KMS-11 (cell line): Measurements from ENCODE around the gene RSPRY1.

Experiments used
- H2AFZ ChIP-seq: fragments of 200-600 bp; sonication (generic); 2 replicates; pipeline ENCODE4 v1.6.1; 2016; ENCODE audit warnings: antibody characterized with exemption, mixed run types, low read depth
- H3K27ac ChIP-seq: fragments of 200-600 bp; sonication (generic); 2 replicates; pipeline ENCODE4 v1.6.1; 2016; ENCODE audit warnings: mild to moderate bottlenecking, mixed run types
- H3K27me3 ChIP-seq: fragments of 200-600 bp; sonication (generic); 2 replicates; pipeline ENCODE4 v1.6.1; 2017; ENCODE audit warnings: mild to moderate bottlenecking, low read depth, mixed run types, moderate library complexity; ENCODE audit not compliant: insufficient read depth
- H3K36me3 ChIP-seq: fragments of 200-600 bp; sonication (generic); 2 replicates; pipeline ENCODE4 v1.6.1; 2017; ENCODE audit warnings: mild to moderate bottlenecking, mixed run types; ENCODE audit not compliant: insufficient read depth
- H3K4me1 ChIP-seq: fragments of 200-600 bp; sonication (generic); 2 replicates; pipeline ENCODE4 v1.6.1; 2016; ENCODE audit warnings: mild to moderate bottlenecking, low read depth, mixed run types; ENCODE audit not compliant: poor library complexity, severe bottlenecking
- H3K4me2 ChIP-seq: fragments of 200-600 bp; sonication (generic); 2 replicates; pipeline ENCODE4 v1.7.0; 2016; ENCODE audit warnings: mild to moderate bottlenecking, mixed run types
- H3K4me3 ChIP-seq: fragments of 200-600 bp; sonication (generic); IDR thresholded peaks from 2 replicates; pipeline ENCODE4 v1.6.1; 2017; ENCODE audit warnings: low read depth, low read length, mixed read lengths; ENCODE audit not compliant: insufficient read depth
- H3K79me2 ChIP-seq: fragments of 200-600 bp; sonication (generic); 2 replicates; pipeline ENCODE4 v1.6.1; 2016; ENCODE audit warnings: low read depth, mixed run types; ENCODE audit not compliant: insufficient read depth
- H3K9ac ChIP-seq: fragments of 200-600 bp; sonication (generic); 2 replicates; pipeline ENCODE4 v1.6.1; 2016; ENCODE audit warnings: mild to moderate bottlenecking, mixed run types
- H4K20me1 ChIP-seq: fragments of 200-600 bp; sonication (generic); 2 replicates; pipeline ENCODE4 v1.6.1; 2016; ENCODE audit warnings: mild to moderate bottlenecking, mixed run types; ENCODE audit not compliant: insufficient read depth
- CTCF ChIP-seq: fragments of 200-600 bp; sonication (generic); conservative IDR thresholded peaks from 2 replicates; pipeline ENCODE4 v1.6.1; 2017; ENCODE audit warnings: low read depth, mild to moderate bottlenecking, antibody characterized with exemption, low read length, moderate library complexity, mixed read lengths

The RSPRY1 gene

DNA sequence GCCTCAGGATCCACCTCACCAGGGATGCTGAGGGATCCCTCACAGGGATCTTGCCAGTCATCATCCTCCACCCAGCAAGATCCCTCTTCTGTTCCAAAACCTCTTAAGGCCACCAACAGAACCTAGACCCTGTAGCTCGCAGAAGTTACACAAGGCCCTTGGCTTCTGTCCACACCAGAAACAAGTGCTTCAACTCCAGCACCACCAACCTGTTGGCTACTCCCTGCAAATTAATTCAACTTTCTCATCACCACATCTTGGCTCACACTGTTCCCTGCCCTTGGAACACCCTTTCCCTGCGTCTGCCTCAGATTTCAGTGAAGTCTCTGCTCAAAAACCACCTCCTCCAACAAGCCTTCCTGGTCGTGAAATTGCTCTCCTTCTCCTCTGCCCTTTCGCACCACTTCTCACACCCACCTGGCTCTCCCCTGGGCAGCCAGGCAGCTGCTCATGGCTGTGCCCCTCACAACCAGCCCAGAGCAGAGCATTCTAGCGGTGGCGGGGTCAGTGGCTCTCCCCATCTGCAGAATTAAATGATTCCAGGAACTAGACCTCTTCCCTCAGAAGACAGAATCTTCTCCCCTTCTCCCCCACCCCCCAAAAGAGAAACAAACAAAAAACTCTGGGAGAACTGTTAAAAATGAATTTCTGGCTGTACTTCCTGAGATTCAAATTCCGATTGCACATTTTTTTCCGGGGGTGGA is 96.5 kb downstream of the RSPRY1 start:
- no peaks in the 10 kb centered on the region for H3K36me3 ChIP-seq

GRCh38 chr16:57283214-57283958 is 97.3 kb downstream of the RSPRY1 start:
- Histone ChIP-seq H2AFZ (no peak overlapping the region), H3K36me3 (no peaks in the 10 kb centered on the region), H3K4me1 (peaks cover 2% of the 10 kb centered on the region), H3K27ac (no peak overlapping the region), H4K20me1 (no peaks in the 10 kb centered on the region), H3K4me3 (no peak overlapping the region), H3K4me2 (no peak overlapping the region), H3K79me2 (no peaks in the 10 kb centered on the region), H3K9ac (no peak overlapping the region), H3K27me3 (peaks cover 6% of the 10 kb centered on the region; the same call in 1 of the 2 replicates)
- TF ChIP-seq CTCF, result no peak

More for the DNA sequence above, 96.5 kb downstream of the RSPRY1 start:
- no peak for TF ChIP-seq CTCF
- no peak overlapping the region for H2AFZ ChIP-seq
- H3K27ac ChIP-seq, result no peak overlapping the region
- H3K79me2 ChIP-seq, result no peaks in the 10 kb centered on the region
- H3K4me1 ChIP-seq, result peaks cover 9% of the 10 kb centered on the region
- H3K9ac ChIP-seq, result no peak overlapping the region
- H4K20me1 ChIP-seq, result no peaks in the 10 kb centered on the region
- H3K27me3 ChIP-seq, result peaks cover 6% of the 10 kb centered on the region; the same call in 1 of the 2 replicates
- H3K4me3 ChIP-seq, result no peak overlapping the region
- no peak overlapping the region for H3K4me2 ChIP-seq

DNA sequence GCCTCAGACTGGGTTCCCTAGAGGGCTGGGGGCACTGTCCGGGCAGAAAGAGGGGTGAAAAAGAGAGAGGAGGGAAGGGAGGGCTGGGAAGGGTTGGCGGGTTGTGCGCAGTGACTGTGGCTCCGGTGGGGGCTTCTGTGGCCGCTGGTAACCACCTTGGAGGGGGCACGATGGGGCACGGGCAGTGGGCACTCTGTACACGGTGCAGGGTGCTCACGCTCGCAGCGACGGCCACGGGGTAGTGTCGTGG is 97.8 kb downstream of the RSPRY1 start:
- Histone ChIP-seq H3K4me3 (no peak overlapping the region), H3K4me2 (no peak overlapping the region; the same call in 1 of the 2 replicates)

More for the DNA sequence above, 97.8 kb downstream of the RSPRY1 start:
- Histone ChIP-seq H3K79me2 (no peaks in the 10 kb centered on the region), H3K27ac (no peak overlapping the region), H3K27me3 (peaks cover 6% of the 10 kb centered on the region; the same call in 1 of the 2 replicates), H3K4me1 (no peaks in the 10 kb centered on the region), H3K9ac (no peak overlapping the region), H3K36me3 (no peaks in the 10 kb centered on the region), H2AFZ (no peak overlapping the region), H4K20me1 (no peaks in the 10 kb centered on the region)
- TF ChIP-seq CTCF, result no peak
